NK-92 (cell line): ENCODE measurements around the gene IL31RA.

Experiments
- DNase-seq: peaks from one replicate; lab custom pipeline; 2025; ENCODE audit not compliant: unreplicated experiment; lab: John Stamatoyannopoulos, UW

Gene IL31RA

DNA sequence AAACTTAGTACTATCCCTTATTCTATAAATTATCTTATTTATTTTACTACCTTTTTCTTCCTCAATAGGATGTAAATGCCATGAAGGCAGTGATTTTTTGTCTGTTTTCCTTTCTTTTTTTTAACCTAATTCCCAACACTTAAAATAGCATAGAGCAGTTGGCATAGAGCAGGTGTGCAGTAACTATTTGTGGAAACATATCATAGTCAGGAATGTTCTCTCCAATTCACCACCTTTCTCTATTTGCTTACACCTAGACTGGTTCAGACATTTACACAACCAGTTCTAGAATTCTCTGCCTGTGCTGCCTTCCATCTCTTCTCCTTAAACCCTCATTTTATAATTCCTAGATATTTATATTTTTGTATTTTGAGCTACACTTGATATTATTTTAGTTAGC lies 49.6 kb downstream of the IL31RA start:
- no peak for DNase-seq

DNA sequence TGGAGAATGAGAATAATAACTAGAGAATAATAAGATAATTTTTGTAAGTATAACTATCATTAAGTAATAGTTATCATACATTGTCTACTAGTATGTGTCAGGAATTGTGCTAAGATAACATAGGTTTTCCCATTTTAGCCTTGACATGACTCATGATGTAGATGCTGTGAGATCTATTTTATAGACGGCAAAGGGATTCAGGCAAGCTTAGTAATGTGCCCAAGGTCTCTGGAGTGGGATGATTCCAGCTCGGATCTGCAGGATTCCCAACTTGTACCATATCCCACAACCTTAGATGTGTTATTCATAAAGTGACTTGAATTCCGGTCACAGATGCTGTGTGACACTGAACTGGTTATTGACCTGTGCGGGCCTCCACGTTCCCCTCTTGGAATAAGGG lies 51.5 kb downstream of the IL31RA start:
- no peak for DNase-seq

GRCh38 chr5:55903121-55903701 lies 52.1 kb downstream of the IL31RA start:
- no peak for DNase-seq

DNA sequence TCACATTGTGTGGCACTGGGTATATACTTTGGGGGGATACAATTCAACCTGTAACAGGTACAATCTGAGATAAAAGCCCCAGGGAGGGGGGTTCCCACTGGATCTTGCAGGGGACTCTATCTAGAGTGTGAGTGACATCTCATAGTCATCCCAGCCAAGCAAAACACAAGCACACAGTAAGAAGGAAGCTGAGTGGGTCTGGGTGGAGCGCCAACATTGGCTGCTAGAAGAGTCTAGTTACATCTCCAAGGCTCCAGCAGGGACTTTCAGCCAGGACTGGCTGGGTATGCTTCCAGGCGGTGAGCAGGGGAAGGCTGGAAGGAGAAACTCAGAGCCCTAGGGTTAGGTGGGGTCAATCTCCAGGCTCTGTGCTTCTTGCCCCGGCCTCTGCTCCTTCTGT lies 53.0 kb downstream of the IL31RA start:
- no peak for DNase-seq

GRCh38 chr5:55905251-55905650 lies 54.1 kb downstream of the IL31RA start:
- DNase-seq = no peak

- no peak for DNase-seq
Observed at GRCh38 chr5:55907927-55908326, 56.8 kb downstream of the IL31RA start.

- no peak for DNase-seq
Observed at GRCh38 chr5:55908804-55909203, 57.6 kb downstream of the IL31RA start.

GRCh38 chr5:55911784-55912653 lies 60.9 kb downstream of the IL31RA start:
- DNase-seq = no peak

DNA sequence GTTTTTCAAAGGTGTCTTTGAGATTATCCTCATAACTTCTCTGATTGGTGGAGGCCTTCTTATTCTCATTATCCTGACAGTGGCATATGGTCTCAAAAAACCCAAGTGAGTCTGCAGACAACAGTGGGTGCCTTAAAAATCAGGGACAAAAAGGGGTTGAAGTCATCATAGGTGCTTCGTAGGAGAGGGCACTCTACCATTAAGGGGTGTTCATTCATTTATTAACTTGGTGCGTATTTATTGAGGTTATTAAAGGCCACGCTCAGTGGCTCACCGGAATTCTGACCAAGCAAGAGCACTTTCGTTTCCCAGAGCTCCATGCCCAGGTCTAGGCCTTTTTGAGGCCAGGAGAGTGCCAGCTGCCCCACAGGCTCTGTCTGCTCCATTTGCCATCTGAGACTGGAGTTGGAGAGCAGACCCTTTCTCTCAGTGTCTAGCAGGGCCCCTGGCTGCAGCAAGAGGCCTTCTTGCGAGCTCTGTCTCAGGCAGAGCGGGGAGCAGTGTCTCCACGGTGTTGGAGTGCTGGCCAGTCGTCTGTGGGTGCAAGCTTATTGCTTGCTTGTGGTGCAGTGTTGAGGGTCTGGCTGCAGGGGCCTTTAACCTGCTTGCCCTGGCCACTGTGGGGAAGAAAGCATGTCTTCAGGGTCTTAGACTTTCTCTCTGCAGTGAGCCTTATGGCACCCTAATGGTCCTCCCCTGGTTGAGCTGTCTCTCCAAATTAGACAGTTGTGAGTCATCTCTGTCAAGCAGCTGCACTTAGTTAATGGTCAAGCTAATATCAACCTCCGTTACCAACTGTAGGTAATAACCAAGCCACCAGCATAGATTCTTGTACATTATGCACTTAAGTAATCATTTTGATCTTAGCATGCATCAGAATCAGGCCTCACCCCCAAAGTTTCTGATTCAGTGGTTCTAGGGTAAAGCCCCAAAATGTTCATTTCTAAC lies 62.6 kb downstream of the IL31RA start:
- no peak for DNase-seq

- no peak for DNase-seq
Observed at GRCh38 chr5:55914971-55915370, 63.8 kb downstream of the IL31RA start.

GRCh38 chr5:55915783-55916182 lies 64.6 kb downstream of the IL31RA start:
- DNase-seq = no peak

DNA sequence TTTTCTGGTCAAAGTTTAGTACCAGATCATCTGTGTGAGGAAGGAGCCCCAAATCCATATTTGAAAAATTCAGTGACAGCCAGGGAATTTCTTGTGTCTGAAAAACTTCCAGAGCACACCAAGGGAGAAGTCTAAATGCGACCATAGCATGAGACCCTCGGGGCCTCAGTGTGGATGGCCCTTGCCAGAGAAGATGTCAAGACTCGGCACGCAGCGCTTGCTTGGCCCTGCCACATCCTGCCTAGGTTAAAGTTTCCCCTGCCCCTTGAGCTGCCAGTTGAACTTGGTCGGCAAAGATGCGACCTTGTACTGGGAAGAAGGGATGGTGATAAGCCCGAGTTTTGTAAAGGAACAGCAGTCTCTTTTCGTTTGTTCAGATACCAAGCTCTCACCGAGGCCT lies 65.8 kb downstream of the IL31RA start:
- no peak for DNase-seq

DNA sequence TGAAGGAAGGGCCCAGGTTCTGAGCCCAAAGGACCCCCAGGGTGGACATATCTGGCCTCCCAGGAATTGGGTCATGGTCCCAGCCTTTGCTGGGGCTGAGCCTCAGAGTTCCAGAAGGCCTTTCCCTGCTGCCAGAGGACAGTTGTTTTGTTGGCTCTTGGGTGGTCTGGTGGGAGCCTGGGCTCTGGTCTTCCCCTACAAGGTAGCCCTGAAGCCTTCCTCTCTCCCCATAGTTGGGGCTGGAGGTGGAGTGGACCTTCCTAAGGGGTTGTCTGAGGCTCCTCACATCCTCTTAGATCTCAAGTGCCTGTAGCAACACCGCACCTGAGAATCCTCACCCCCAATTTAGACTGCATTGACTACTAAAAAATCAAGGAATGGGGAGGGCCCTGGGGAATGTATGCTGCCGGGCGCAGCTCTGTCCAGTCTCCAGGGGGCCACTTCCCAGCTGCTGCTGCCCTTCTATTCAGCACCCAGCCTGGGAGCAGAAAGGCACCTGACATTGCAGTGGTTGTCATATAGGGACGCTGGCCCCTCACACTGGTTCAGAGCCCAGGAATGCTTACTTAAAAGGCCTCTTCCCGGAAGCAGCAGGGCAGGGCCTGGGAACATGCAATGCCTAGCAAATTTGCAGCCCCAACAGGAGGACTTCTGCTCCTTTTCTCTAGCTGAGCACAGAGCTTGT lies 66.4 kb downstream of the IL31RA start:
- DNase-seq = no peak

DNA sequence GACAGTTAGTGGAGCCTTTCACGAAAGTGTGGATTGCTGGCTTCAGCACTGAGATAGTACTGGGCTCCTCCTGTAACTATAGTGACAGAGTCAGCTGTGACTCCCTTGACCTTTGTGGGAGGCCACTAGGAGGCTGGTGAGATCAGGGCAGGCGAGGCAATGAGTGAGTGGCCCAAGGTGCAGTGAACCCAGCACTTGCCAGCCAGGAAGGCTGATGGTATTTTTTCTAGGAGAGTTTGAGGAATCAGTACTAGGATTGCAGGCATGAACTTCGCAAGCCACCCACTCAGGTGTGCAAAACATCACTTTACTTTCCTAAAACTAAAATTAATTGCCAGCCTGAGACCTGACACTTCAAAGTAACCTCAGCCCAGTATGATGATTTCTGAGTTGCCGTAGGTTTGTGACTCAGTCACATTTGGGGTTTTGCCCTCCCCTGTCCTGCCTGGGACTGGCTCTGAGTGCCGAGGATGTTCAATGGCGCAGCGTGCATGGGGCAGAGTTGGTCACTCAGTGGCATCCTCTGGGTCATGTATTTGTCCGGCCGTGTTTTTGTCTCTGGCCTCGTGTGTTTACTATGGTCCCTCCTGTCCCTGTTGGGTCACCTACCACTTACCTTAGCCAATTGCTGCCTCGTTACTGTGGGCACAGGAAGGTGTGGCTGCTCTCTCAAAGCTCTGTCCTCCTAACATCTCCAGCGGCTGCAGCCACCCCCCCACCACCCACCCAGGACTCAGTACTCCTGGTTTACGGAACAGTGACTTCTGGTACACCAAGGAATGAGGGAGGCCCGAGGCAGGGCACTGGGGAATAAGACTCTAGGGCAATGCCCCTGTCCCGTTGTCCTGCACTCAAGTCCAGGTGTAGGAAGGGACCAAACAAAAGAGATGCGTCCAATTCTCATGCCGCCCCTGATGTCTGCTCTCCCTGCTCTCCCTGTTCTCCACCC lies 67.2 kb downstream of the IL31RA start:
- peak; percentile 9 for DNase-seq

DNA sequence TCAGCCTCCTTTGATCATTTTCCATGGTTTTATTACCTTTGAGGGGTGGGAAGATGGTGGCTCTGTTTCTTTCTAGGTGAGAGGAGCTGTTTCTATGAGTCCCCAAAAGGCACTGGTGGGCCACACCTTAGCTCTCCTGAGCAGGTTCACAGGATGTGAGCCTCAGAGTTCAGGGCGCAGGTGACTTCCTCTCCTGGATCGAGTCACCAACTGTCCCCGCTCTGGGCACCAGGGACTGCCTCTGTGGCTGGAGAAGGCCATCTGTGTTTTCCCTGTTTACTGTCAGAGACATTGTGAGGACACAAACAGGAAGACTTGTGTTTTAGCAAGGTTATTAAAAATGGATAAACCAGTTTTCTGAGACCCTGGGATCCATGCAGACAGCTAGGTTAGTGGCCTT lies 68.5 kb downstream of the IL31RA start:
- no peak for DNase-seq

DNA sequence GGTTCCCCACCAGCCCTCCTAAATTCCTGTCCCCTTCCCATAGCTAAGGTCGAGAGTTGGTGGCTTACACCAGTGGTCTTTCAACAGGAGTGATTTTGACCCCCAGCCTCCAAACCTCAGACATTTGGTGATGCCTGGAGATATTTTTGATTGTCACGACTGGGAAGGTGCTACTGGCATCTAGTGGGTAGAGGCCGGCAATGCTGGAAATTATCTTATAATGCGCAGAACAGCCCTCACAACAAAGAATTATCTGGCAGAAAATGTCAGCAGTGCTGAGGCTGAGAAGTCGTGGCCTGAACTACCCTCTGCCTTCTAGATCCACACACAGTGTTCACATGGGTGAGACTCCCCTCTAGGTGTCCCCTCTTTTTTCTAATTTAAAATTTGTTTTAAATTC lies 69.6 kb downstream of the IL31RA start:
- DNase-seq = no peak

- DNase-seq = no peak
Observed at GRCh38 chr5:55921617-55922016, 70.5 kb downstream of the IL31RA start.

GRCh38 chr5:55923177-55923771 lies 72.1 kb downstream of the IL31RA start:
- no peak for DNase-seq

DNA sequence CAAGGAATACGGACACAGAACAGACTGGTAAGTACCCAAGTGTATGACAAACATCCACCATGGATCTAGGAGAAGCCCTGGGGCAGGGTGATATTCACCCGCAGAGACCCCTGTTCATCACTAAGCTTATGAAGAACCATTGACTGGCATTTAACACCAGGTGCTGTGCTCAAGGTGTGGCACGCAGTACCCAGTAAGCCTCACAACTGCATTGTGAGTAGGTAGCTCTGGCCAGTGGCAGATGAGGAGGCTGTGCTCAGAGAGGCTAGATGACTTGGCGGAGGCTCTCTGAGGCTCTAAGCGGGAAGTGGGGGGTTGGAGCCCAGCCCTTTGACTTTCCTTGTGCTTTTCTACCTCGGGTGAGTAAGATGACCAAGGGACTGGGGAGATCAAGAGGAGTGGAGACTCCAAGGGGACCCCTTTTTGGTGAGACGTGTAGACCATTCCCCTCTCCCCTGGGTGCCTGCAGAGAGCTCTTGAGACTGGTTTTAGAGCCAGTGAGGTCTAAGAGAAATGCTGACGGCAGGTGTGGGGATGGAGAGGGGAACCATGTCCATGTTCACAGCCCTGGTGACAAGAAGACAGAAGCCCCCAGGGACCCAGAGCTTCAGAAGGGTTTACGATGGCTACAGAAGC lies 72.8 kb downstream of the IL31RA start:
- no peak for DNase-seq
